ENCODE results near the gene HSP90AA1. TPM values are rescaled to one million over a fixed set of nuclear protein-coding genes. Genes with fewer than 3 reads are reported as not detected.

HSP90AA1 gene
- total and polyA plus RNA-seq, 5 donors from 2014 or later, result 331 to 653 (median 388) TPM

DNA sequence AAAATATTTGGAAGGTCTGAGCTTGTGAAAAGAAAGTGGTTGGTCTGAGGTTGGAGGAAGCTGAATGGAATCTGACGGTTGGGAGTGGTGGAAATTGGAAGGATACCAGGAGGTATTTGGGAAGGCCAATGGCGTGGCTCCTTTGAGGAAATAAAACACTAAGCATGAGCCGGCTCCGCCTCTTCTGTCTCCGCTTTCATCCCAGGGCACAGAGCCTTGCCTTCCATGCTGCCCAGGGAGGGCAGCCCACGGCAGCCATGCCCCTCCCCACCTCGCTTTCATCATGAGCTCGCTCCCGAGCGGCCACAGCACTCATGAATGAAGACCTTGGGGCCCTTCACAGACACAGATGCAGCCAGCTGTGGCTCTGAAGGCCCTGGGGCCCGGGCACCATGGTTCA is 36.2 kb downstream of the HSP90AA1 start:
- DNase-seq (no peak), ATAC-seq (ENCODE audit: low read depth in 2 of 2) (no peak)
- Histone ChIP-seq H3K27ac (ENCODE audit: insufficient read depth, low read length, poor library complexity, severe bottlenecking) (no peak overlapping the region), H3K36me3 (ENCODE audit: control insufficient read depth, insufficient read depth, low read length) (peaks cover 43% of the 10 kb centered on the region), H3K4me3 (ENCODE audit: low read depth, low read length) (no peak overlapping the region), H3K27me3 (ENCODE audit: control insufficient read depth, insufficient read depth, low read length) (no peaks in the 10 kb centered on the region), H3K9me3 (ENCODE audit: control insufficient read depth in 2 of 2, low read length in 2 of 2) (no peaks in the 10 kb centered on the region), H3K4me1 (ENCODE audit: control insufficient read depth, insufficient read depth, low read length, poor library complexity, severe bottlenecking) (no peaks in the 10 kb centered on the region)
- no peaks in the 10 kb centered on the region for H3K9me3 Mint-ChIP-seq
- peaks cover 24% of the 10 kb centered on the region for H3K36me3 Mint-ChIP-seq
- no peak overlapping the region for H3K4me3 Mint-ChIP-seq
- no peak overlapping the region for H3K27ac Mint-ChIP-seq
- no peaks in the 10 kb centered on the region for H3K4me1 Mint-ChIP-seq
- no peaks in the 10 kb centered on the region for H3K27me3 Mint-ChIP-seq

DNA sequence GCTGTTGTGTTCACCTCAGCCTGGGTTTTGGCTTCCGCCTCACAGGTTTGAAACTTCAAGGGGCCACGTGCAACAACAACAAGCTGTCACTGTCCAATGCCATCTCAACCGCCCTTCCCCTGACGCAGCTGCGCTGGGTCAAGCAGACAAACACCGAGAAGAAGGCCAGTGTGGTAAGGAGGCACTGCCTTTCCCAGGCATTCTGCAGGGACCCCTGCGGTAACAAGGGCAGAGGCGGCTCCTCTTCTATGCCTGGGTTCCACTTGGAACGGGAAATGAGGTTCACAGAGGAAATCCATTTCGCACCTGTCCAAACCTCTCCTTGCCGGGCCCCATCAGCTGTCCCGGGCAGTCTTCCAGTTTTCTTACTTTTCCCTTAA is 36.8 kb downstream of the HSP90AA1 start:
- H3K9me3 ChIP-seq (ENCODE audit: control insufficient read depth in 2 of 2, low read length in 2 of 2), result no peaks in the 10 kb centered on the region
- Mint-ChIP-seq H3K27me3 (no peaks in the 10 kb centered on the region), H3K27ac (peak overlapping the region in 1 of 3 donors; percentile 46), H3K9me3 (no peaks in the 10 kb centered on the region), H3K4me1 (no peaks in the 10 kb centered on the region), H3K36me3 (peaks cover 25% of the 10 kb centered on the region), H3K4me3 (no peak overlapping the region)
- no peak overlapping the region for H3K4me3 ChIP-seq (ENCODE audit: low read depth, low read length)
- H3K27ac ChIP-seq (ENCODE audit: insufficient read depth, low read length, poor library complexity, severe bottlenecking), result no peak overlapping the region
- ATAC-seq (ENCODE audit: low read depth in 2 of 2), result no peak
- H3K27me3 ChIP-seq (ENCODE audit: control insufficient read depth, insufficient read depth, low read length), result no peaks in the 10 kb centered on the region
- H3K36me3 ChIP-seq (ENCODE audit: control insufficient read depth, insufficient read depth, low read length), result peaks cover 43% of the 10 kb centered on the region
- no peak for DNase-seq
- H3K4me1 ChIP-seq (ENCODE audit: control insufficient read depth, insufficient read depth, low read length, poor library complexity, severe bottlenecking), result no peaks in the 10 kb centered on the region

DNA sequence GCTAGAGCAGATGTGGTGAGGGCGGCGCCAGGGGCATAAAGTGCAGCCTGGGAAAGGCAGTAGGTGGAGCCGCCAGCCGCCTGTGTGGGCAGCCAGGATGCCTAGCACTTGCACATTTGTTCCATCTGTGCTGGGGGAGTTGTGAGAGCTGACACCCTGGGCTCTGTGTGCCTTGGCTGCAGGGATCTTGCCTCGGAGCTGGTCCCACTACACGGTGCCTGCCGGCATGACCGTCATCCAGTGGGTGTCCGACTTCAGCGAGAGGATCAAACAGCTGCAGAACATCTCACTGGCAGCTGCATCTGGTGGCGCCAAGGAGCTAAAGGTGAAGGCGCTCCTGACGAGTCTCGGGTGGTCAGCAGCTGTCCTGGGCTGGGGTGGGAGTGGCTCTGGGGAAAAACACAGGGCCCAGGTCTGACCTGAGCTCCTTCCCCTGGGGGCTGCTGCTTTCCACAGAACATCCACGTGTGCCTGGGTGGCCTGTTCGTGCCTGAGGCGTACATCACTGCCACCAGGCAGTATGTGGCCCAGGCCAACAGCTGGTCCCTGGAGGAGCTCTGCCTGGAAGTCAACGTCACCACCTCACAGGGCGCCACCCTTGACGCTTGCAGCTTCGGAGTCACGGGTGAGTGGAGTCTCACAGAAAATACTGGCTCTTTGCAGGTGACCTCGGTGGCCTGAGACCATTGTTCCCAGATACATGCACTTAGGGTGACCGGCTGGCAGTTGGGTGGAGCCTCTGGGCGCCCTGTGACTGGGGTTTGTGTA is 37.4 kb downstream of the HSP90AA1 start:
- Mint-ChIP-seq H3K27me3 (no peaks in the 10 kb centered on the region), H3K4me3 (no peak overlapping the region), H3K4me1 (no peaks in the 10 kb centered on the region), H3K27ac (no peak overlapping the region), H3K9me3 (no peaks in the 10 kb centered on the region), H3K36me3 (peaks cover 26% of the 10 kb centered on the region)
- H3K4me1 ChIP-seq (ENCODE audit: control insufficient read depth, insufficient read depth, low read length, poor library complexity, severe bottlenecking), result no peaks in the 10 kb centered on the region
- H3K36me3 ChIP-seq (ENCODE audit: control insufficient read depth, insufficient read depth, low read length), result peaks cover 48% of the 10 kb centered on the region
- no peaks in the 10 kb centered on the region for H3K27me3 ChIP-seq (ENCODE audit: control insufficient read depth, insufficient read depth, low read length)
- H3K4me3 ChIP-seq (ENCODE audit: low read depth, low read length), result no peak overlapping the region
- no peak for DNase-seq
- ATAC-seq (ENCODE audit: low read depth in 2 of 2), result peak in 1 of 2 donors; percentile 13
- no peaks in the 10 kb centered on the region for H3K9me3 ChIP-seq (ENCODE audit: control insufficient read depth in 2 of 2, low read length in 2 of 2)
- H3K27ac ChIP-seq (ENCODE audit: insufficient read depth, low read length, poor library complexity, severe bottlenecking), result no peak overlapping the region

DNA sequence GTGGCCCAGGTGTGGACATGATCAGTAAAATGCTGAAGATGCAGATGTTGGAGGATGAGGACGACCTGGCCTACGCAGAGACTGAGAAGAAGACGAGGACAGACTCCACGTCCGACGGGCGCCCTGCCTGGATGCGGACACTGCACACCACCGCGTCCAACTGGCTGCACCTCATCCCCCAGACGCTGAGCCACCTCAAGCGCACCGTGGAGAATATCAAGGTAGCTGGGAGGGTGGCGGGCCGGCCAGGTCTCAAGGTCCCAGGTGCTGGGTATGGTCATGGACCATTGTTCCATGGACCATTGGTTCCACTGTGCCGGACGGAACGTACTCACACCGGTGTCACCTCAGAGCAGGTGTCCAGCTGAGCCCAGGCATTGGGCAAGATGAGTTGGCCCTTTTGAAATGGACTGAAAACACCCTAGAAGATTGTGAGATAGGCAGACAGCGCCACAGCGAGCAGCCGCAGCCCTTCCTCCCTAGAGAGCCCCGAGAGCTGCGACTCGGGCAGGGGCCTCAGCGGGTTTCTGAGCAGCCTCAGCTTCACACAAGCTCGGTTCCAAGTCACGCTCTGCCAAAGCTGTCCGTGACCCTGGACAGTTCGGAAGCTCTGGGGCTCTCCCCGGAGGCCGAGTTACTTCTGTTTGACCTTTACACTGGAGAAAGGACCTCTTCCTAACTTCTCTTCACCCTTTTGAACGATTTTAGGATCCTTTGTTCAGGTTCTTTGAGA is 38.9 kb downstream of the HSP90AA1 start:
- Histone ChIP-seq H3K27me3 (ENCODE audit: control insufficient read depth, insufficient read depth, low read length) (no peaks in the 10 kb centered on the region), H3K9me3 (ENCODE audit: control insufficient read depth in 2 of 2, low read length in 2 of 2) (no peaks in the 10 kb centered on the region), H3K4me1 (ENCODE audit: control insufficient read depth, insufficient read depth, low read length, poor library complexity, severe bottlenecking) (no peaks in the 10 kb centered on the region), H3K27ac (ENCODE audit: insufficient read depth, low read length, poor library complexity, severe bottlenecking) (no peak overlapping the region), H3K36me3 (ENCODE audit: control insufficient read depth, insufficient read depth, low read length) (peaks cover 62% of the 10 kb centered on the region), H3K4me3 (ENCODE audit: low read depth, low read length) (no peak overlapping the region)
- peak overlapping the region in 1 of 3 donors; percentile 48 for H3K27ac Mint-ChIP-seq
- ATAC-seq (ENCODE audit: low read depth in 2 of 2) (no peak), DNase-seq (no peak)
- H3K36me3 Mint-ChIP-seq, result peaks cover 38% of the 10 kb centered on the region
- no peaks in the 10 kb centered on the region for H3K27me3 Mint-ChIP-seq
- H3K9me3 Mint-ChIP-seq, result no peaks in the 10 kb centered on the region
- H3K4me1 Mint-ChIP-seq, result no peaks in the 10 kb centered on the region
- no peak overlapping the region for H3K4me3 Mint-ChIP-seq

DNA sequence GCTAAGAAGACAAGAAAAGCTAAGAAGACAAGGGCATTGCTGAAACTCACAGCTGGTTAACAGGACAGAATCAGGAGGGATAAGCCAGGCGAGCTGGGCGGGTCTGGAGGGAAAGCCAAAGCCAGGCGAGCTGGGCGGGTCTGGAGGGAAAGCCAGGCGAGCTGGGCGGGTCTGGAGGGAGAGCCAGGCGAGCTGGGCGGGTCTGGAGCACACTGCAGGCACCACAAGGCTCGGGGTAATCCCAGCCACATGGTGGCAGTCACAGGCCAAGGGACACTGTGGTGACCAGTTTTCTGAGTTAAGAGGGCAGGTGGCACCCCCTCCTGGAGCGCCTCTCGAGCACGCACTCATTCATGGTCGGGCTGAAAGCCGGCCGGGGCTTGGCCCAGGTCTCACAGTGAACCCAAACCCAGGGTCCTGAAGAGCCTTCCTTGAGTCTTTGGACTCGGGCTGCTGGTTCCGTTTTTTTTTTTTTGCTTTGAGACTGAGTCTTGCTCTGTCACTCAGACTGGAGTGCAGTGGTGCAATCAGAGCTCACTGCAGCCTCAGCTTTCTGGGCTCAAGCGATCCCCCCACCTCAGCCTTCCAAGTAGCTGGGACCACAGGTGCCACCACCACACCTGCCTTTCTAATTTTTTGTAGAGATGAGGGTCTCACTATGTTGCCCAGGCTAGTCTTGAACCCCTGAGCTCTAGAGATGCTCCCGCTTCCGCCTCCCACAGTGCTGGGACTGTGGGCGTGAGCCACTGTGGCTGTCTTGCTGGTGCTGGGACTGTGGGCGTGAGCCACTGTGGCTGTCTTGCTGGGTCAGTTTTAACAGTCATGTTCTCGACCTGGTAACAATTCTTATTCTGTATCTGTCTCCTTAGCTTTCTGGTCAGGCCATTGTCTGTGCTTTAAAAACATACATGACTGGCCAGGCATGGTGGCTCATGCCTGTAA is 40.2 kb downstream of the HSP90AA1 start:
- DNase-seq, result peak in 1 of 3 donors; percentile 22

DNA sequence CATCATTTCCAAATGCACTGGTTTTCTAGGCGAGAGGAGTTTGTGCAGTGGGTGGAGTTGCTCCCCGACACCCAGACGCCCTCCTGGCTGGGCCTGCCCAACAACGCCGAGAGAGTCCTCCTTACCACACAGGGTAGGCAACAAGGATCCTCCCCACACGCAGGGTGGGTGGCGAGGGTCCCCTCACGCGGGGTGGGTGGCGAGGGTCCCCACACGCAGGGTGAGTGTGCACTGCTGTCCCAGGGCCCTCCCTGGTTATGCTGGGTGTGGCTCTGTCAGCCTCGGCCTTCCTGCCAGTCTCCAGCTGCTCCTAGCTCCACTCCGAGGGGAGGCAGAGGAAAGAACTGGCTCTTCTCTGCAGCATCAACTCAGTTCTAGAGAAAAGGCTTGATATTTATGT is 42.3 kb downstream of the HSP90AA1 start:
- H3K4me3 ChIP-seq (ENCODE audit: low read depth, low read length), result no peak overlapping the region
- no peak for ATAC-seq (ENCODE audit: low read depth in 2 of 2)
- H3K27me3 Mint-ChIP-seq, result no peaks in the 10 kb centered on the region
- no peaks in the 10 kb centered on the region for H3K27me3 ChIP-seq (ENCODE audit: control insufficient read depth, insufficient read depth, low read length)
- H3K4me1 ChIP-seq (ENCODE audit: control insufficient read depth, insufficient read depth, low read length, poor library complexity, severe bottlenecking), result no peaks in the 10 kb centered on the region
- H3K4me3 Mint-ChIP-seq, result peak overlapping the region in 1 of 4 donors; percentile 76
- H3K4me1 Mint-ChIP-seq, result no peaks in the 10 kb centered on the region
- no peaks in the 10 kb centered on the region for H3K9me3 ChIP-seq (ENCODE audit: control insufficient read depth in 2 of 2, low read length in 2 of 2)
- peaks cover 77% of the 10 kb centered on the region for H3K36me3 ChIP-seq (ENCODE audit: control insufficient read depth, insufficient read depth, low read length)
- H3K27ac Mint-ChIP-seq, result peak overlapping the region in 1 of 3 donors; percentile 36
- DNase-seq, result no peak
- H3K27ac ChIP-seq (ENCODE audit: insufficient read depth, low read length, poor library complexity, severe bottlenecking), result no peak overlapping the region
- peaks cover 36% of the 10 kb centered on the region for H3K36me3 Mint-ChIP-seq
- H3K9me3 Mint-ChIP-seq, result no peaks in the 10 kb centered on the region

More for the DNA sequence above, 40.2 kb downstream of the HSP90AA1 start:
- no peak overlapping the region for H3K4me3 ChIP-seq (ENCODE audit: low read depth, low read length)
- Mint-ChIP-seq H3K4me1 (no peaks in the 10 kb centered on the region), H3K27ac (no peak overlapping the region), H3K9me3 (no peaks in the 10 kb centered on the region), H3K36me3 (peaks cover 37% of the 10 kb centered on the region), H3K27me3 (no peaks in the 10 kb centered on the region), H3K4me3 (no peak overlapping the region)
- H3K36me3 ChIP-seq (ENCODE audit: control insufficient read depth, insufficient read depth, low read length), result peaks cover 73% of the 10 kb centered on the region
- no peaks in the 10 kb centered on the region for H3K9me3 ChIP-seq (ENCODE audit: control insufficient read depth in 2 of 2, low read length in 2 of 2)
- no peak overlapping the region for H3K27ac ChIP-seq (ENCODE audit: insufficient read depth, low read length, poor library complexity, severe bottlenecking)
- H3K4me1 ChIP-seq (ENCODE audit: control insufficient read depth, insufficient read depth, low read length, poor library complexity, severe bottlenecking), result no peaks in the 10 kb centered on the region
- H3K27me3 ChIP-seq (ENCODE audit: control insufficient read depth, insufficient read depth, low read length), result no peaks in the 10 kb centered on the region
- peak in 1 of 2 donors; percentile 35 for ATAC-seq (ENCODE audit: low read depth in 2 of 2)

DNA sequence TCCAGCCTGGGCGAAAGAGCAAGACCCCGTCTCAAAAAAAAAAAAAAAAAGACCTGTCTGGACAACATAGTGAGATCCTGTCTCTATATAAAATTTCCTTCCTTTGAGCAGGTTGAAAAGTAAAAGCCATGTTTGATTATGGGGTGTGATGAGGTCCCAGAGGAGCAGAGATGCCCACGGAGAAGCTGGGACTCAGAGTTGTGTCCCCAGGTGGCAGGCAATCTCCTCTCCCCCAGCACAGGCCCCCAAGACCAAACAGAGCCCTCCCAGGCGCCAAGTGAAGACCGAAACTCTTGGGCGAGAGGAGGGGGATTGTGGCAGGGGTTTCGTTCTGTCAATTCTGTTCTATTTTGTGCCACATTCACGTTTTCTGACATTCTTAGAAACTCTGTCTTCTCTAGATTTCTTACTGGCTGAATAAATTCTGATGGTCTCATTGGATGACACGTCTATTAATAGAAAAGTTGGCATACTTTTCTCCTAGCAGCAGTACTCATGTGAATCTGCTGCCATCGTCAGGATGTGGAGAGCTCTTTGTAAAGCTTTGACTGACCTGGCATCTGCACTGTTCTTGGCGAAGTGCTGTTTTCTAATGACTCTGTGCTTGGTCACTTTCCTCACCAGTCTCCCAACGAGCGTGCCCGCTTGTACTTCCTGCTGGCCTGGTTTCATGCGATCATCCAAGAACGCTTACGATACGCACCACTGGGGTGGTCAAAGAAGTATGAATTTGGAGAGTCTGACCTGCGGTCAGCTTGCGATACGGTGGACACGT is 43.4 kb downstream of the HSP90AA1 start:
- Mint-ChIP-seq H3K4me1 (no peaks in the 10 kb centered on the region), H3K4me3 (no peak overlapping the region), H3K27me3 (no peaks in the 10 kb centered on the region), H3K9me3 (no peaks in the 10 kb centered on the region), H3K36me3 (peaks cover 38% of the 10 kb centered on the region), H3K27ac (peak overlapping the region in 1 of 3 donors; percentile 14)
- ATAC-seq (ENCODE audit: low read depth in 2 of 2) (no peak), DNase-seq (no peak)
- Histone ChIP-seq H3K4me1 (ENCODE audit: control insufficient read depth, insufficient read depth, low read length, poor library complexity, severe bottlenecking) (no peaks in the 10 kb centered on the region), H3K4me3 (ENCODE audit: low read depth, low read length) (no peak overlapping the region), H3K27me3 (ENCODE audit: control insufficient read depth, insufficient read depth, low read length) (no peaks in the 10 kb centered on the region), H3K36me3 (ENCODE audit: control insufficient read depth, insufficient read depth, low read length) (peaks cover 77% of the 10 kb centered on the region), H3K27ac (ENCODE audit: insufficient read depth, low read length, poor library complexity, severe bottlenecking) (no peak overlapping the region), H3K9me3 (ENCODE audit: control insufficient read depth in 2 of 2, low read length in 2 of 2) (no peaks in the 10 kb centered on the region)
